OCI-LY1 (cell line): ENCODE data around the gene RANBP17.

Experiments
- EZH2 ChIP-seq: fragments of 200-600 bp; sonication (generic), shearing (Covaris generic); IDR thresholded peaks from 2 replicates; pipeline ENCODE4 v1.8.0; 2017; ENCODE audit warnings: borderline replicate concordance, mixed run types, mild to moderate bottlenecking, antibody characterized with exemption, low read length, moderate library complexity, mixed read lengths
- TF ChIP-seq, protein P1 (sequence below): fragments of 200-600 bp; sonication (generic), shearing (Covaris generic); IDR thresholded peaks from 2 replicates; pipeline ENCODE4 v1.5.1; 2017; ENCODE audit warnings: mild to moderate bottlenecking, antibody characterized with exemption, low read length, moderate library complexity, mixed read lengths

DNA sequence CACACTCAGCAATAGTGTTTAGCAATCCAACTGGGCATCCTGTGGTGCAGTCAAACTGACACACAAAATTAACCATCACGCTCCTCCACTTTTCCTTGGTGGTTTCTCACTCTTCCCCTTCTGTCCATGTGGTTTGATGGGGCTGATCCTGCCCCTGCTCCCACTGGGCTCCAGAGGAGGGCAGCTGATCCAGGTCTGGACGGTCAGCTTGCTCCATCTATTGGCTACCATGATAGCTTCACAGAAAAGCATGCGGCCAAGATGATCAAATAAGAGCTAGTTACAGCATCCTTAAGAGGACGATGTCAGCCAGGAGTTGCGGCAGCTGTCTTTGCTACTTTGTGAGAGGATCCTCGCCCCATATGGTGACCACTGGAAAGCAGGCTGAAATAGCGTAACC is 29.6 kb upstream of the RANBP17 start:
- TF ChIP-seq EZH2 = no peak
- TF ChIP-seq, protein P1, sequence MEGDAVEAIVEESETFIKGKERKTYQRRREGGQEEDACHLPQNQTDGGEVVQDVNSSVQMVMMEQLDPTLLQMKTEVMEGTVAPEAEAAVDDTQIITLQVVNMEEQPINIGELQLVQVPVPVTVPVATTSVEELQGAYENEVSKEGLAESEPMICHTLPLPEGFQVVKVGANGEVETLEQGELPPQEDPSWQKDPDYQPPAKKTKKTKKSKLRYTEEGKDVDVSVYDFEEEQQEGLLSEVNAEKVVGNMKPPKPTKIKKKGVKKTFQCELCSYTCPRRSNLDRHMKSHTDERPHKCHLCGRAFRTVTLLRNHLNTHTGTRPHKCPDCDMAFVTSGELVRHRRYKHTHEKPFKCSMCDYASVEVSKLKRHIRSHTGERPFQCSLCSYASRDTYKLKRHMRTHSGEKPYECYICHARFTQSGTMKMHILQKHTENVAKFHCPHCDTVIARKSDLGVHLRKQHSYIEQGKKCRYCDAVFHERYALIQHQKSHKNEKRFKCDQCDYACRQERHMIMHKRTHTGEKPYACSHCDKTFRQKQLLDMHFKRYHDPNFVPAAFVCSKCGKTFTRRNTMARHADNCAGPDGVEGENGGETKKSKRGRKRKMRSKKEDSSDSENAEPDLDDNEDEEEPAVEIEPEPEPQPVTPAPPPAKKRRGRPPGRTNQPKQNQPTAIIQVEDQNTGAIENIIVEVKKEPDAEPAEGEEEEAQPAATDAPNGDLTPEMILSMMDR = no peak
